Activated CD4-positive, CD25-positive, alpha-beta regulatory T cell treated with anti-CD3 and anti-CD28 coated beads, Interleukin-2, amount 50 U/mL, for 24 hours (primary cell): ENCODE measurements around the gene CNTNAP5.
"Not testable (repeated sequence)": the region's sequence is repeated elsewhere in the genome, so short reads cannot be mapped to it uniquely, and the experiment has no call there.

Experiments used
- ATAC-seq, 2 donors: fragments of 150-1000 bp; cut with Tn5 transposase; one replicate each; pipeline ENCODE4 v1.10.0; 2021; ENCODE audit warnings: mild to moderate bottlenecking in 1 of 2, moderate library complexity in 1 of 2

Gene CNTNAP5

DNA sequence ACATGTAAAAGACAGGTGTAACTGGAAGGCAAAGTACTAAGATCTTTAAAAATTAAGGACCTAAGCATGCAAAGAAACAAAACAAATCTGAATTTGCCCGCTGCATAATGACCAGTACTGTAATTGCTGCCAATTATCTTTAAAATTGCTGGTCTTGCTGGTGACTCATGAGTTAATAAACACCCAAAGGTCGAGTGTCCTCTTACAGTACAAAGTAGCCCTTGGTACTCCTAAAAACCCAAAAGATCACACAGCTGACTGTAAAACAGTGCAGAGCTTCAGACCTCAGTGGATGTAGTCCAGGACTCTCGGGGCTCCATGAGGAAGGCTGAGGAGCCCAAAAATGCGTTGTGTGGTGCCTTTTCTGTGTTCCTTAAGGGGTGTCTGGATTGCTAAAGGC lies 308.7 kb downstream of the CNTNAP5 start:
- no peak for ATAC-seq

DNA sequence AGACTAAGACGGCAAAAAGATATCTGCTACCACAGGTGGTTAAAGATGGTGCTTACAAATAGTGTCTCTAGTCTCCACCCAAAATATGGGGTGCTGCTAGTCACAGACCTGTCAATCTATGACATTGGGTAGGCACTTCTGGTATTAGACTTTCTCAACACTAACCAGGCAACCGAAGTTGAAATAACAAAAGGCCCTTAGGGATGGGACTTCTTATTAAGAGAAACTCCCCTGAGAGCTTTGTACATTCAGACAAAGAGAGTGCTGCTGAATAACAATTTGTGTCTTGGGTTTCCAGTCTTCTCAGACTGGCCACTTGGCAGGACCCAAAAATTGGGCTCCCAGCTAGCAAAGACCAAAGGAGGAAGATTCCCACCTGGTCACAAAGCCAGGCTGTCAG lies 310.0 kb downstream of the CNTNAP5 start:
- no peak for ATAC-seq

DNA sequence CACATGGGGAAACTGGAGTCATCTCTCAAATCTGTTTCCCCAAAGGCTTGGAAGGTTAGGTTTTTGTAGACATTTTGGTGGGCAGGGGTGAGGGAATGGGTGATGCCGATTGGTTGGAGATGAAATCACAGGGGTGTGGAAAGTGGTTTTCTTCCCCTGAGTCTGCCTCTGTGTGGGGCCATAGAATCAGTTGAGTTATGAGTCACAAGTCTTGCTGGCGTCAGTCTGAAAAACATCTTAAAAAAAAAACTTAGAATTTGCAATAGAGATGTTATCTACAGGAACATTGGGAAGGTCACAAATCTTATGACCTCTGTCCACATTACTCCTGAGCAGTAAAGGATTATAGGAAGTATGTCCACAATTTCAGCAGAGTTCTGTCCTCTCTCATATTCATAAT lies 314.6 kb downstream of the CNTNAP5 start:
- ATAC-seq: no peak

DNA sequence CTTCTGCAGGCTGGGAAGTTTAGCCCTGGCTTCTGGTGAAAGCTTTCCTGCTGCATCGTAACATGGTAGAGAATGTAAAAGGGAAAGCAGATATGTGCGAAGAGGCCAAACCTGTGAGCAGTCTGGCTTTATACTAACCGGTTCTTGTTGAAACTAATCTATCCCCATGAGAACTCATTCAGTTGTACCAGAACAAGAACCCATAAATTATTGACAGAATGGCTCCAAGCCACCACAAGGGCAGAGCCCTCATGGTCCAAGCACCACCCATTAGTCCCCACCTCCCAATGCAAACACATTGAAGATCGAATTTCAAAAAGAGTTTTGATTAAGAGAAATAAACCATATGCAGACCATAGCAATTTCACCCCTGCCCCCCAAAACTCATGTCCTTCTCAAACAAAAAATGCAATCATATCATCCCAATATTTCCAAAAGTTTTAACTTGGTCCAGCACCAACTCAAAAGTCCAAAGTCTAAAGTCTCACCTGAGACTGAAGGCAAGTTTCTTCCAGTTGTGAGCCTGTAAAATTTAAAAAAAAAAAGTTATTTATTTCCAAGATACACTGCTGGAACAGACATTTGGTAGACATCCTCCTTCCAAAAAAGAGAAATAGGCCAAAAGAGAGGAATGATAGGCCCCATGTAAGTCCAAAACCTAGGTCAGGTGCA lies 318.9 kb downstream of the CNTNAP5 start:
- no peak for ATAC-seq

DNA sequence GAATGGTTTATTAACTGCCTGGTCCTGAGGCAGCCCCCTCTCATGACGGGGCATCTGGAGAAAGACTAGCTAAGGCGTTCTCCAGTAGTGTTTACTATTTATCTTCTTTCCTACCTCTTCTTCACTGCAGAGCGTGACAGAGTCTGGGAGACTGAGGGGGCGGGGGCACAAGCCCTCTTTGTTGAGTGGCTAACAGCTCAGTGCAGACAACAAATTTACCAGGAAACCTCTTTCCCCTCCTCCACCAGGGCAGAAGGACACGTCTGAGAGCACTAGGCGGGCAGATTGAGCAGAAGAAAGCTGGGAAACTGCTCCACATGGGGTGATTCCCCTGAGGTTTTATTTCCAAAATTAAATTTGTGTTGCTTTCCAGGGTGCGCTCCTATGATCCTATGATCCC lies 322.1 kb downstream of the CNTNAP5 start:
- ATAC-seq: no peak

DNA sequence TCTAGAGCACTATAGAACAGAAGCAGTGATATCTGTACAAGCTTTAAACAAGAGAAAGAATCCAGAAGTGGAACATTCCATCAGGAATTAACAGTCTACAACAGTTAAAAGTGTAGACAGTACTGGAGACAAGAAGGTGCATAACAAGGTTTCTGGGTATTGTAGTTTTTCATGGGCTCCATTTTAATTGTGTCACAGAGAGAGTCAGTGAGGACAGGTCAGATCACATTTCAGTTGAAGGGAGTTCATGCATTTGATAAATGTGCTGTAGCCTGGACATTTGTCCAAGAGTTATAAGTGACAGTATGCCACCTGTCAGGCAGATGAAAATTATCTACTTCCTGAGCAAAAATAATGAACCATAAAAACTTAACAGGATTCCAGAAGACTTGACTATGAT lies 328.6 kb downstream of the CNTNAP5 start:
- ATAC-seq: no peak

DNA sequence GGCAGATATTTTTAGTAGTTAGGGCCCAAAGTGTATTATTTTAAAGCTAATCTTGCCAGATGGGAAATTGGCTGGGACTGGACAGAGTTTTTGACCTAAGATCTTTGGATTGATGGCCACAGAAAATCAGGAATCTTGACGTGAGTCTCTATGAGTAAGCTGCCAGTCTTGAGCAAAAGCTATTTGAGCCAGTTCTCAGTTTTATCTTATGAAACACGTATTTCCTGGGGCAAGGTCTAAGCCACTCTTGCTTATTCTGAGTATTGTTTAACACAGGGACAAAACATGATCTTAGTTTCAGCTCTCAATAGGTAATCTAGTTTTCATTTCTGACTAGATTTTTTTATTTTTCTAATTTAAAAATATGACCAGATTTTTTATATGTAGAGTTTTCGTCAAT lies 329.4 kb downstream of the CNTNAP5 start:
- no peak for ATAC-seq

DNA sequence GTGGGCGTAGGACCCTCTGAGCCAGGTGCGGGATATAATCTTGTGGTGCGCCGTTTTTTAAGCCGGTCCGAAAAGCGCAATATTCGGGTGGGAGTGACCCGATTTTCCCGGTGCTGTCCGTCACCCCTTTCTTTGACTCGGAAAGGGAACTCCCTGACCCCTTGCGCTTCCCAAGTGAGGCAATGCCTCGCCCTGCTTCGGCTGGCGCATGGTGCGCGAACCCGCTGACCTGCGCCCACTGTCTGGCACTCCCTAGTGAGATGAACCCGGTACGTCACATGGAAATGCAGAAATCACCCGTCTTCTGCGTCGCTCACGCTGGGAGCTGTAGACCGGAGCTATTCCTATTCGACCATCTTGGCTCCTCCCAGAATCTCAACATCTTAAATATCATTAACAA lies 336.9 kb downstream of the CNTNAP5 start:
- not testable (repeated sequence) for ATAC-seq

DNA sequence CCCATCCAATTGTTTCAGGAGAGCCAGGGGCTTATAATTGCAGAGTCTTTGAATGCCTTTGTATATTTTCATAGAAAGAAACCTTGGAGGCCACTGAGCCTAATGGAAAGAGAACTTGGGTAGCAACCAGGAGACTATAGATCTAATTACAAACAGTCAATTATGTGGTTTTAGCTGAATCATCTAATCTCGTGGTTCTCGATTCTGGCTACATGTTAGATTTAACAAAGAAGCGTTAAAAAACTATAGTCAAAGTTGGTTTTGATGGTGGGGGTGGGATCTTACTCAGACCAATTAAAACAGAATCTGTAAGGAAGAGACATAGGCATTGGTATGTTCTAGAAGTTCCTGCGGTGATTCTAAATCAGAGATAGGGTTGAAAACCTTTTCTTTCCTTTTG lies 344.1 kb downstream of the CNTNAP5 start:
- no peak for ATAC-seq

DNA sequence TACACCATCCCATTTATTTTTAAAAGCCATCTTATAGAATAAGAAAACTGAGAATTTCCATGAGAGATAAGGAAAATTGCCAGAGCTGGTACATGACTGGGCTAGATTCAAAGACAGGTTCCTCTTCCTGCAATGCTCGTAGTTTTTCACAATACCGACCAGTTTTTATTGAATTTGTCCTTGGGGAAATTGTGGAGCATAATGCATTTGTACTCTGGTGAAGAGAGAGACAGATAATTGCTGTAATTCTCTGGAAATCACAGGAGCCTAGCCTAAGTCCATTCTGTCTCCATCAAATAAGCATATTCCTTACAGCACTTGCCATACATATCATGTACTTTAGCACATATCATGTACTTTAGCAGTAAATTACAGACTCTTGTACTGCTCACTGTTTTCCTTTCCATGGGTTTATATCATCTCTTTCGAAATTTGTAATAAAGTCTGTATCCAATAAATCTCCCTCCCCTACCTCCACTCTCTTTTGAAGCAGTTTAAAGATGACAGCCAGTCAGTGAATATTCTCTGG lies 355.2 kb downstream of the CNTNAP5 start:
- ATAC-seq: no peak

DNA sequence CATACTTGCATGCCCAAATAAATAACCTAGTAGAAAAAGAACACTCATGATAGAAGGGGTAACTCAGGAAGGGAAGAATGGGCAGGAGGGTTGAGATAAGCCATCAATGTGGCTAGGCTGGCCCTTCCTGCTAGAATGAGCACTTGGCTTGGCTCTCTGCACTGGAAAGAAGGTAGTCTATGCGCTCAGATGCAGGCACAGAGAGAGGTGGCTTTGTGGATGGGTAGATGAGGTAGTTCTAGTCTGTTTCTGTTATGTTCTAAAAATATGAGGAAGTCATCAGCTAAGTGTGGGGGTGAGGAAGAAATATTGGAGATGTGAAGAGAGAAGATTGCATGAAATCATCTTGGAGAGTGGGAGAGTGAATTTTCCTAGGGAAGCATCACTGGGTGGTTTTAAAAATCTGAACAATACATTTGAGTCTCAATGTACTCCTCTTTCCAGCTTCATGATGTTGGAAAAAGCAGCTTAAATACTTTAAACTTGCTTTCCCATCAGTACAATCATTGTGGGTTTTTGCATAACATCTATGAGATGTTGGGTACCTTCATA lies 357.1 kb downstream of the CNTNAP5 start:
- ATAC-seq: no peak

DNA sequence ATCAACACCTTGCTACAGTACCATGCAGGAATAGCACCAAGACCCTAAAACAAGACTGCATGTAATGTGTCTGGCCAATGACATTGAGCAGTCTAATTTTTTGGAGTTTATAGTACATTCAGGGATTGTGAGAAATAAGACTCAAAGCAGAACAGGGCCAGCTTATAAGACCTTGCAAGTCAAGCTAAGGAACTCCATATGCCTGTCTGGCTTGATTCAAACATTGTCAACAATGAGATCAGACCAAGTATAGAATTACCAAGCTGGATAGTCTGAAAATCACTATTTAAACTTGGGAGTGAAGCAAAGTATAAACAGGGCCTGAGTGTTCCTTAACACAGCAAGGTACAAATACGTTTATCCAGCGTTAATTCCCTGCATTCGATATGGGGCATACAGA lies 370.9 kb downstream of the CNTNAP5 start:
- ATAC-seq: no peak

DNA sequence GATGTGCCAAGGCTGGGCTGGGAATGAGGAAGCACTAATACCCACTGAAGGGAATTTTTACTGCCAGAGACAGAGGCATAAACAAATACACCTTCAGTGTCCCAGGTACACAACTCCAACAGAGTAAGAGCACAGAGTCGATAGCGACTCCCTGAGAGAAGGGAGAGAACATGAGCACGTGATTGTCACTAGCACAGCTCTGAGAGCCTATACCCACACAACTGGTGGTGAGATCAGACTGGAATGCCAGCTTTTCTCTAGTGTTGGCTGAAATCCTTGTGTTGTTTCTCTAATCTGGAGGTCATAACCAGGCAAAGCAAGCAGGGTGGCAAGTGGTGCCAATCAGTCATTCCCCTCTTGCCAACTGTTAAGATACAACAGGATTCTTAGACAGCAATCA lies 377.2 kb downstream of the CNTNAP5 start:
- ATAC-seq: no peak

DNA sequence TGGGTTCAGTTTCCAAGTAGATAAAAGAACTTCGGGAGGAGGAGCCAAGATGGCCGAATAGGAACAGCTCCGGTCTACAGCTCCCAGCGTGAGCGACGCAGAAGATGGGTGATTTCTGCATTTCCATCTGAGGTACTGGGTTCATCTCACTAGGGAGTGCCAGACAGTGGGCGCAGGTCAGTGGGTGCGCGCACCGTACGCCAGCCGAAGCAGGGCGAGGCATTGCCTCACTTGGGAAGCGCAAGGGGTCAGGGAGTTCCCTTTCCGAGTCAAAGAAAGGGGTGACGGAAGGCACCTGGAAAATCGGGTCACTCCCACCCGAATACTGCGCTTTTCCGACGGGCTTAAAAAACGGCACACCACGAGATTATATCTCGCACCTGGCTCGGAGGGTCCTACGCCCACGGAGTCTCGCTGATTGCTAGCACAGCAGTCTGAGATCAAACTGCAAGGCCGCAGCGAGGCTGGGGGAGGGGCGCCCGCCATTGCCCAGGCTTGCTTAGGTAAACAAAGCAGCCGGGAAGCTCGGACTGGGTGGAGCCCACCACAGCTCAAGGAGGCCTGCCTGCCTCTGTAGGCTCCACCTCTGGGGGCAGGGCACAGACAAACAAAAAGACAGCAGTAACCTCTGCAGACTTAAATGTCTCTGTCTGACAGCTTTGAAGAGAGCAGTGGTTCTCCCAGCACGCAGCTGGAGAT lies 382.9 kb downstream of the CNTNAP5 start:
- ATAC-seq: not testable (repeated sequence)

DNA sequence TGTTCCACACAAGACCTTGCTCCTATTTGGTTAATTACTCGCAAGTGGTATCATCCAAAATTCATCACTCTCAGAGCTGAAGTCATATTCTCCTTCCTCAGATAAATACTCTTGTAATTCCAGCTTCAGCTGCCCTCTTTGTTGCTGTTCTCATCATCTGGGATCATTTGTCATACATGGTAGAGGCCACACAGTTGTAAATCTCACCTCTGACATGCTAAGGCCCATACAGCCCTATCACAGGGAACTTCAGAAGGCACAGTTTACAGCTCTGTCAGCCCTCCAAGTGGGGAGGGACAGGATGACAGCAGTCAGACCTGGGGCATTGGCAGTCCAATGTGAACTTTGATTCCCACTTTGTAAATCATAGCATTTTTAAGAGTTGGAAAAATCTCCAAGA lies 399.0 kb downstream of the CNTNAP5 start:
- no peak for ATAC-seq

DNA sequence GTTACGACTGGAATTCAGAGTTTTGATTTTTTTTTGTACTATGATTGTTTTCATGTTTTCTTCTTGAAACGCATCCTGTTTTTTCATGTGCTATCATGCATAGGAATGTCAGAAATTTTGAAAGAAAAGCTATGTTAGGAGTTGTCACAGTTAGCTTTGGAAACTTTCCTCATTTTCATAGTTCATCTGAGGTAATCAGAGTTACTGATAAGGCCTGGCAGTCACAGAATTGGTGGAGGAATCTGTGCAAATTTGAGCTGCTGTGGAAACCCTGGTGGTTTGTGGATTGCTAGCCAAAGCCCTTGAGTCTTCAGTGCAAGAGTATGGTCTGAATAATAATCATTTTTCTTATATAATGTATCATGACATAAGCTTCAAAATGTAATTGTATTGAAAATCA lies 401.0 kb downstream of the CNTNAP5 start:
- no peak for ATAC-seq

DNA sequence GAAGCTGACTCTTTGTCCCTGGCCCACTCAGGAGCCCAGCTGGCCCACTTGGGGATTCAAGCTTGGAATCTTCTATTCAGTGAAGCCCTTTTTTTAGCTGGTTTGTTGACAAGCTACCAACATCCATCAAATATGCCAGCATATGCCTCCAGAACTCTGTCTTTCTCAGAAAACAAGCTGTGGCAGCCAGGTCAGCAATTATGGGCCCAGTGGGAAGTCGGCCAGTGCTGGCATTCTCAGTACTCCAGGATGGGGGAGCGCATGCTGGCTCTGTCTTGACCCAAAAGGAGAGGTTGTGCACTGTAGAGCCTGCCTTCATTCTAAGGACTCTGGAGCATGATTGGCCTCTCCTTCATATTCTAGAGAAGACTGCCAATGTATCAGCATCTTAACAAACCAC lies 401.5 kb downstream of the CNTNAP5 start:
- no peak for ATAC-seq

DNA sequence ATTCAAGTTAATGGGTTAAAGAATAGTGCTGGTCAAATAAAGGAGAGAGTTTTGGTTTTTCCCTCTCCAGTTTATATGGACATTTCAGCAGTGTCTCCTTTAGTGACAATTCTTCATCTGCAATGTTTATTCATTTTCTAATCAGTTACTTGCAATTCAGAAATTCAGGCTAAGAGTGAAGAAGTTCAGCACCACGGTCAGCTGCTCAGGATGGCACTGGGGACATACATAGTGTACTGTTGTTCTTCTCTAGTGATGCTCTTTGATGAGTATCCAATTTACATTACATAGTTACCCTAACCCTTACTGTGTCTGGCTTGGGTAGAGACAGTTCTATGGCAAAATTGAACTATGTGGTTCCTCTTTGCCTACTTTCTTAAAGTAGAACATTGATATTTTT lies 412.7 kb downstream of the CNTNAP5 start:
- ATAC-seq: no peak

DNA sequence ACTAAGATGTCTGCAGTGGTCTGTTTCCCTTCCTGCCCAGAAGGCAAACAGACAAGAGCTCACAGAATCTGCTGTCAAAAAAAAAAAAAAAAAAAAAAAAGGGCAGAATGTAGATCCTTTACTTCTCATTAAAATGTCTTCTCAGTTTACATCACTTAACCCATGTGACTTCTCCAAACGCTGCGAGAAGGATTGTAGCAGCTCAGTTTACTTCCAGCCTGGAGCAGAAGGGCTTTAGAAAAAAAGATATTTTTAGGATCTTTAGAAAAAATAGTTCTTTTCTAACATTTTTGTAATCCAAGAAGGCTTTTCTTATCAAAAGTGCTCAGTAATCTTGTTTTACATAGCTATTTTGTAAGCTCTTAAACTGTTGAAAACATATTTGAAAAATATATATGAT lies 425.4 kb downstream of the CNTNAP5 start:
- no peak for ATAC-seq

DNA sequence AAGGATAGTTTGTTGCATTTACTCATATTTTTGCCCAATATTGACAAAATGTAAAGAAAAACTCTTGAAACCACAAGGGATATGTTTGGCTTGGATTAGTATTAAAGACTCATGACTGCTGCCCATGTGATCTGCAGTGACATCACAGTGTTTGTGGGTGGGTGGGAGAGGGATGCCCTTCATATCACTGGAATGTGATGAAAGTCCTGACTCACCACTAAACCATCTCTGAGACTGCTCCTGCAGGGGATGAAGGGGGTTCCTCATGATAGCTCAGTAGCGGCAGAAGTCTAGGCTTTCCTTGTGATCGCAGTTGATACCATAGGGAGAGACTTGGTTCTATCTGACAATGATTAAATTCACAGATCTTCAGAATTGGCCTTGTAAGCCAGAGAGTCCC lies 451.2 kb downstream of the CNTNAP5 start:
- no peak for ATAC-seq

DNA sequence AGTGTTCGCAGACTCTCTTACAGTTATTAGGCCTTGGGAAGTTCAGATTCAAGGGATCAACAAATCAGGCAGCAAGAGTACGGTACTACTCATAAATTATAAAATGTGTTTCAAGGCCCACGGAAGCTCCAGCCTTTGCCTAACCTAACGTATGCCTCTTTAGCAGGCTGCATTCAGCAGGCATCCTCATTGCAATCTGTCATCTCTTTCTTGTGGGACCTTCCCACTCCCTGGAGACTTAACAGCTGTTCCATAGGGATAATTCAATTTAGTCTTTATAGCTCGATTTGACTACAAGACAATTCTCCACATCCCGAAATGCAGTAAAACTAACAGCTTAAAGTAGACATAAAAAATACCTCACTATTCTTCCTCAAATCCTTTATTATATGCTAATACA lies 453.7 kb downstream of the CNTNAP5 start:
- no peak for ATAC-seq

DNA sequence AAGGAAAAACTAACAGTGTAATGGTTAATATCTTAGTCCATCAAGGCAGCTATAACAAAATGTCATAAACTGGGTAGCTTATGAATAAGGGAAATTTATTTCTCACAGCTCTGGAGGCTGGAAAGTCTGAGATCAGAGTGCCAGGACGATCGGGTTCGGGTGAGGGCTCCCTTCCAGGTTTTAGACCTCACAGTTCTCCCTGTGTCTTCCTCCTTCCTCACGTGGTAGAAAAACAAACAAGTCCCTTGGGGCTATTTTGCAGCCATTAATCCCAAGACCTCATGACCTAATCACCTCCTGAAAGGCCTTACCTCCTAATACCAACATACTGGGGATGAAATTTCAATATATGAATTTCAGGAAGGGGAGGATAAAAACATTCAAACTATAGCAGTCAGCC lies 455.9 kb downstream of the CNTNAP5 start:
- ATAC-seq: no peak

DNA sequence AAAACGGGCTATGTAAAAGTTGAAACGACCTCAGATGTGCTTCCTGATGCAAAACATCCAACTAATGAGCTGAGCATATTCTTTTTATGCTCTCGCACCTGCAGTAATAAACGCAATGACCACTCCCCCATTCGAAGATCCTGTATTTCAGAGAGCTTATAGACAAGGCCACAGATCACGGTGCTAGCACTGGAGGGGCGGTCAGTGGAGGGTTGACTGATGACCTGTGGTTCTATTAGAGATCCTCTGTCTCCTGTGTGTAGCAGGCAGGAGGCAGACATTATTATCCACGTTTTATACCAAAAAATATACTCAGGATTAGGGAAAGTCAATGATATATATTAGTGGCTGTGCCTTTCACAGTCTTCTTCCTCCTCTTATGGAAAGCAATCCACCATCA lies 457.0 kb downstream of the CNTNAP5 start:
- no peak for ATAC-seq

DNA sequence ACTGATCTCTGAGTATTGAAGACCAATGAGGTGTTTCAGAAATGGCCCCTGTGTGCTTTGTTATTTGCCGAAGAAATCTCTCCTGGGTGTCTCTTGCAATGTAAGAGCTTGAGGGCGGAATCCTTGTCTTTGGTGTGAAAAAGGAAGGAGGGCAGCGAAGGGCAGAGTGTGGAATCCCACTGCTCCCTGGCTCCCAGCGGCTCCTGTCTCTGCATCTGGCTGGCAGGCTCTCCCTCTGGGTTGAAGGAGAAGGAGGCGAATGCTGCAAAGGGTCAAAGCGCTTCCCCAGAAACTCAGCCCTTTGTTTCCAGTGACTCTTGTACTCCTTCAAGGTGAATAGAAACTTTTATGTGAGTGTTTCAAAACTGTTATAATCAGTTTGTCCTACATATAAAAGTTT lies 457.5 kb downstream of the CNTNAP5 start:
- ATAC-seq: no peak
